WERI-Rb-1 (cell line): Measurements from ENCODE around the gene FGF3.

Source experiments
- DNase-seq: peaks from one replicate; pipeline ENCODE4 v3.0.0-alpha.2; 2020
- H3K27ac ChIP-seq: fragments of 250-450 bp; sonication (Bioruptor Pico); 2 replicates; pipeline ENCODE4 v1.5.1; 2020; ENCODE audit warnings: mild to moderate bottlenecking, moderate library complexity
- H3K27me3 ChIP-seq: fragments of 250-450 bp; sonication (Bioruptor Pico); 2 replicates; pipeline ENCODE4 v1.5.1; 2021; ENCODE audit warnings: mild to moderate bottlenecking, low read depth, moderate library complexity; ENCODE audit not compliant: insufficient read depth, severe bottlenecking
- H3K36me3 ChIP-seq: fragments of 250-450 bp; sonication (Bioruptor Pico); 2 replicates; pipeline ENCODE4 v1.5.1; 2020; ENCODE audit warnings: mild to moderate bottlenecking, moderate library complexity
- H3K4me3 ChIP-seq: 2 replicates; pipeline ENCODE4 v1.5.1; 2011; ENCODE audit warnings: low read depth, mild to moderate bottlenecking, control low read depth, low read length
- H3K9me3 ChIP-seq: fragments of 250-450 bp; sonication (Bioruptor Pico); 2 replicates; pipeline ENCODE4 v1.5.1; 2021; ENCODE audit warnings: mild to moderate bottlenecking, moderate library complexity; ENCODE audit not compliant: severe bottlenecking
- CTCF ChIP-seq: IDR thresholded peaks from 2 replicates; pipeline ENCODE4 v1.5.1; 2011; ENCODE audit warnings: low read depth, mild to moderate bottlenecking, control low read depth, inconsistent platforms, low read length

FGF3 gene

GRCh38 chr11:69760319-69760718 is 58.9 kb downstream of the FGF3 start:
- no peak for DNase-seq

More at GRCh38 chr11:69760319-69760718, 58.9 kb downstream of the FGF3 start:
- H3K9me3 ChIP-seq, result peaks cover 2% of the 10 kb centered on the region
- H3K4me3 ChIP-seq, result no peak overlapping the region
- H3K36me3 ChIP-seq, result no peaks in the 10 kb centered on the region
- TF ChIP-seq CTCF, result no peak
- no peak overlapping the region for H3K27ac ChIP-seq
- no peaks in the 10 kb centered on the region for H3K27me3 ChIP-seq
